ENCODE results near the gene TMEM132C.
A peak's percentile ranks its signal among the peaks of the same experiment; 100 is the strongest.

TMEM132C gene

DNA sequence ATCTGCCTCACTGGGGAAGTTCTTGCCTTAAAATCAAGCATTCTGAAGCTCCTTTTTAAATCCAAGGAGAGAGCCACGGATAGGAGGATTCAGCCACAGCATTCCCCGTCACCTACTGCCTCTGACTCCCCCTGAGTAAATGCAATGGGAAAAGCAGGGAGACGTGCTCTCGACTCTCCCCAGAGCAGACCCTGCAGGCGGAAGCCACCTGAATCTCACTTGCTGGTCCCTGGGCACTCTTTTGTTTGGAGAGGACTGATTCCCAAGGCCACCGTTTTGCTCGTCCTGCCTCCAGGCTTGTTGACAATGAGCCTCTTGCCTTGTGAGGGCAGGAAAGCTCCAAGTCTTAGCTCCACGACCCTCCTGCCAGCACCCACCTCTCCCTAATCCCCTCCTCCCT is 352.3 kb downstream of the TMEM132C start:
- DNase-seq = no peak

DNA sequence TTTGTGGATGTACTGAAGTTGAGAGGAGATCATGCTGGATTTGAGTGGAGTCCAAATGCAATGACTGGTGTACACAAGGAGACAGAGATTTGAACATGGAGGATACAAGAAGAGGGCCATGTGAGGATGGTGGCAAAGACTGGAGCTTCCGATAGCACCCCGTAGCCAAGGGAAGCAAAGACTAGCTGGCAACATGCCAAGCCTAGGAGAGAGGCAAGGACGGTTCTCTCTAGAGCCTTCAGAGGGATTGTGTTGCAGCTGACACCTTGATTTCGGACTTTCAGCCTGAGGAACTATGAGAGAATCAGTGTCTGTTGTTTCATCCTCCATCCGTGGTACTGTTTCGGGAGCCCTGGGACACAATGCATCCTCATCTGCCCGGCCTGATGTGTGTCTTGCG is 354.3 kb downstream of the TMEM132C start:
- DNase-seq = no peak

- DNase-seq = no peak
These were observed 356.8 kb downstream of the TMEM132C start for GRCh38 chr12:128623748-128624147.

- DNase-seq = no peak
These were observed 359.9 kb downstream of the TMEM132C start for GRCh38 chr12:128626808-128627320.

- no peak for DNase-seq
These were observed 360.7 kb downstream of the TMEM132C start for GRCh38 chr12:128627659-128628058.

DNA sequence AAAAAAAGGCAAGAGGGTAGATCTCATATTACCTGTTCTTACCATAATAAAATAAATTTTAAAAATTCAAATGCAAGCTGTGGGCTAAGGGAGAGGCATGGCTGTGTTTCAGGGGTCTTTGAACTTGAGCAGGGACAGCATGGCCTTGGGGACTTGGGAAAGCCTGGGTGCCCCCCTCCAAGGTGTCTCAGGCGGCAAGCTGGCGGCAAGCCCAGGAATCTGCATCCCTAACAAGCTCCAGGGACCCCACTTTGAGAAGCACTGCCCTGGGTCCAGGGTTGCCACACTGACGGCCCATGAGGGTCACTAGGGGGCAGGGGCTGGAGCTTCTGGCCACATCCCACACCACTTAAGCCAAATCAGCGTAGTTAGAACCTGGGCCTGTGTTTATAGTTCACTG is 363.0 kb downstream of the TMEM132C start:
- DNase-seq = no peak

GRCh38 chr12:128637642-128638606 is 371.0 kb downstream of the TMEM132C start:
- DNase-seq = no peak

DNA sequence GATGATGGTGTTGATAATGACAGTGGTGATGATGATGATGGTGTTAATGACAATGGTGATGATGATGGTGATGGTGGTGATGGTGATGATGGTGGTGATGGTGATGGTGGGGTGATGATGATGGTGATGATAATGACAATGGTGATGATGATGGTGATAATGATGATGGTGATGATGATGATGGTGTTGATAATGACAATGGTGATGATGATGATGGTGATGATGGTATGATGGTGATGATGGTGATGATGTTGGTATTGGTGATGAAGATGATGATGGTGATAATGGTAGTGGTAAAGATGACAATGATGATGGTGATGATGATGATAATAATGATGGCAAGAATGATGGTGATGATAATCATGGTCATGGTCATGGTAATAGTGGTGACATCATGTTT is 372.1 kb downstream of the TMEM132C start:
- no peak for DNase-seq

DNA sequence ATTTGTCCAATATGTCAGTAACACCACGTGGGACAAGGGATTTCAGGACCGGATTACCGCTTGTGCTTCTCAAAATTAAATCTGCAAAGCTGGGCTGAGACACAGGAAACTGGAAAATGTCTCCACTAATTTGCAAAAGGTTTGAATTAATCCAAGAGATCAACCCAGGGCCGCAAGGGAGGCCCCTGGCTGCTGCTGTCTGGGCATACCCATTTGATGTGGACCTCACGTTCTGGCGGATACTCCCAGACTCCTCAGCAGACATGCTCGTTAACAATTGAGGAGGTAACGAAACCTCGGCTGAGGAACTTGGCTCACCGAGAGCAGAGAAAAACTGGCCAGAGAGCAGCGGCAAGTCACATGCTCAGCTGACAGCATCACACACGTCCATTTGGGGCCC is 376.2 kb downstream of the TMEM132C start:
- DNase-seq = peak; percentile 35

DNA sequence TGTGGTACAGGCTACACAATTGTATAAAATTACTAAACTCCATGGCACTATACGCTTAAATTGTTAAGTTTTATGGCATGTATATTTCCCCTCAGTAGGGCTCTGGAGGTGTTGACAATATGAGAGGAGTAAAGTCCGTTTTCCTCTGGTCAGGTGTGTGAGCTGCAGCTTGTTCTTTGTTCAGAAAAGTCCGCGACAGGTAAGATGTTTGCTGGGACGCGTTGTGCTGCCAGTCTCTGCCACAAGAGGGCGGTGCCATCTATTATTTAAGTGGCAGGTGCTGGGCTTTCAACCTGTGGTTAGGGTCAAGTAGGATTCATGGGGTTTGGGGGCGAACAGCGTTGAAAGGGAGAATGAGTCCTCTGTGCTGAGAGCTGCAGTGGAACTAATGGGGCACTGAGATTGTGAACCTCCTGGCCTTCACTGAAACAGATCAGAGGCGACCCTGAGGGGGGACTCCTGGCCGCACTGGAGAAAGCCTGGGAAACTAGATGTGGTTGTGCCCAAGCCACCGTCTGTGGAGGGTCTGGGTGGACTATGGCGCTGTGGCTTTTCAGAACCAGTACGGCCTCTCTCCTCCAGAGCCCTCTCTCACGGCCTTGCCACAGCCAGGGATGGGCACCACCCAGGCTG is 377.8 kb downstream of the TMEM132C start:
- no peak for DNase-seq

DNA sequence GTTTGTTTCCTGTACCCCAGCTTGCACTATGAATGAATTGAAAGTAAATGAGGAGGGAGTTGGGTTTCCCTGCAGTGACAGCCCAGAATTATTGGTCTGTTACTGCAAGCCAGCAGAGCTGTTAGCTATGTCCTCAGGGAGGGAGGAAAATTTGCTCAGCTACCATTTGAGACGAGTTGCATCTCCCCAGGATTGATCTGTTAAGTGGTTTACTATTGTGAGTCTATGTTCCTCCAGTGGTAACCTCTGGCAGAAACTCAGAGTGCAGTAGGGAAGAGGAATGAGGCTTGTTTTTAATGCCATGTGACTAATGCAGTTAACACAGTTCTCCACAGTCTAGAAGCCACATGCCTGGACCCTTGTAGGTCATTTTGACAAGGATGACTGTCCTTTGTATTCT is 382.9 kb downstream of the TMEM132C start:
- no peak for DNase-seq

DNA sequence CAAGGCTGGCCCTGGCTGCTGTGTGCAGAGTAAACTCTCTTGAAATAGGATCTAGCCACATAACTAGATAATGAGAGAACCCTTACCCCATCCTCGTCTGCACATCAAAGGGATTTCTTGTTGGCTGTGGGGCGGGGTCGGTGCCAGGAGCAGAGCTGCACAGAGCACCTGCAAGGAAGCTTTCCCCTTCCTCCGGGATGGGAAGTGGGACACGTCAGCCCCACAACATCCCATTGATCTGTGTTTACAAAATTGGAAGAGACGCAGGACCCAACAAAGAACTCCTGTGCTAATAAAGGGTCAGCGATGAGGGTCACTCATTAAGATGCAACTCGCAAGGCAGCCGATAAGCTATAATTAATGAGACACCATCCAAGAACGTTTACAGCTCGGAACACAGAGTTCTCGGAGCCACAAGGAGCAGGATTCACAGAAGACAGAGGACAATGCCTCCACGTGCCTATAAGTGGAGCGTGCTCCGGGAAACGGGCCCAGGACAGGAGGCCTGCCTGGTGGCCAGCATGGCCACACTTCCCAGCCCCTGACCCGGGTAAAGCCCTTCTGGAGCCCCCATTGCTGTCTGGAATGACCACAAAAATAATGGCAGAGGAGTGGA is 385.3 kb downstream of the TMEM132C start:
- DNase-seq = no peak

DNA sequence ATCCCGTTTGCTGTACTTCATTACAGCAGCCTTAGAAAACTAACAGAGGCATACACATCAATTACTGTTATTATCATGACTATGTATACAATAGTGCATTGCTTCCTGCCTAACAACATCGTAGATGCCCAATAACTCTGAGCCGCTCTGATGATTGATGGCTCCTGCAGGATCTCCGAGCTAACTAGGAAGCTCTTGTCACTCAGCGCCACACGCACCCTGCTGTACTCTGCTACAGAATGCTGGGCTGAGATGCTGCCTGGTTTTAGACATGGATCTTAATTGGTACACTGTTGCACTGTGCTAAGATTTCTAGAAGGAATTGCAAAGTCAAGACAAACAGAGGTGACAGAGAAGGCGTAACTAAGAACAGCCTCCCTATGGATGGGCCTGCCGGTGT is 387.5 kb downstream of the TMEM132C start:
- DNase-seq = no peak

DNA sequence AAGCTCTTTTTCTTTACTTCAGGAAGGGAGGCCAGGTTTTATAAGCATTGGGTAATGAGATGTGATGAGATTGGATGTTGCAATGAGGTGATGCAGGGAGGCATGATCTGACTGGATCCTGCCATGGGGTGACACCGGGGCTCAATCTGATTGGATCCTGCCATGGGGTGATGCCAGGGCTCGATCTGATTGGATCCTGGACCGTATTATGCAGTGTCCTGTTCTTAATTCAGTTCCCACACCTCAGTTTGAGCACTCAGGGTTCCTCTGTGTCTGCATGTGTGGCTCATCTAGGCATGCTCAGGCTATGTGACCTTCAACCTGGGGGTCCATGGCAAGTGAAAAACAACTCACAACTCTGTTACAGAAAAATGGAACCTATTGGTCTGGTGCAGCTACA is 390.4 kb downstream of the TMEM132C start:
- DNase-seq = no peak

- no peak for DNase-seq
These were observed 393.7 kb downstream of the TMEM132C start for GRCh38 chr12:128660532-128661225.

DNA sequence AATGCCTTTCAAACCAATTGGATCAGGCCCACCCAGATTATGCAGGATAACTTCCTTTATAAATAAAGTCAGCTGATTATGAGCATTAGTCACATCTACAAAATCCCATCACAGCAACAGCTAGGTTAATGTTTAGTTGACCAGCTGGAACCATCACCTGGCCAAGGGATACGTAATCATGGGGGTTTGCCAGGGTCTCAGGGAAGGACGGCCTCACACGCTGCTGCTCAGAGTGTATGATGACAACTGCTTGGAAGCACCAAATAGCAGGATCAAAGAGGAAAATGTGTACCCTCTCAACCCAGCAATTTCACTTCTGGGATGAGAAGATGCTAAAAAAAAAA is 394.2 kb downstream of the TMEM132C start:
- peak; percentile 46 for DNase-seq

- DNase-seq = no peak
These were observed 395.1 kb downstream of the TMEM132C start for GRCh38 chr12:128662101-128662500.

GRCh38 chr12:128664501-128664900 is 397.5 kb downstream of the TMEM132C start:
- no peak for DNase-seq

GRCh38 chr12:128667193-128667592 is 400.2 kb downstream of the TMEM132C start:
- DNase-seq = no peak

- DNase-seq = no peak
These were observed 404.6 kb downstream of the TMEM132C start for GRCh38 chr12:128671528-128672042.

- no peak for DNase-seq
These were observed 405.5 kb downstream of the TMEM132C start for GRCh38 chr12:128672428-128672827.

DNA sequence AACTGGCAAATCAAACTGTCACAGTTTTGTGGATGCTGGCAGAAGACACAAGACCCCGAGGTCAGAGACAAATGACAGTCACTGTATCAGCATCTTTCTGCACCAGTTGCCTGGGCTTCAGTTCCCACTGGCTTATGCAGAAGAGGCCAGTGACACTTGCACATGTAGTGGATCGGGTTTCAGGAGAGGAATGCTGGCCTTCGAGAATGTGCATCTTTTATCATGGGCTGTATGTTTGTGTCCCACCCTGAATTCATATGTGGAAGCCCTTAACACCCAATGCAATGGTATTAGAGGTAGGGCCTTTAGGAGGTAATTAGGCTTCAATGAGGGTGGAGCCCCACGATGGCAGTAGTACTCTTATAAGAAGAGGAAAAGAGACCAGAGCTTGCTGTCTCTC is 405.9 kb downstream of the TMEM132C start:
- DNase-seq = no peak

- DNase-seq = no peak
These were observed 408.6 kb downstream of the TMEM132C start for GRCh38 chr12:128675576-128675975.

All from right hindlimb (tissue), 1 donor.